K562 (cell line): ENCODE data around the gene MT1E. TPM values are rescaled to one million over a fixed set of nuclear protein-coding genes. Genes with fewer than 3 reads are reported as not detected.

Experiments
- CXXC5 ChIP-seq: fragments of 250-450 bp; sonication (Bioruptor Pico); IDR thresholded peaks from 2 replicates; pipeline ENCODE4 v1.8.0; 2022; ENCODE audit warnings: inconsistent platforms, mild to moderate bottlenecking, moderate library complexity
- DACH1 ChIP-seq: fragments of 450-650 bp; IDR thresholded peaks from 2 replicates; pipeline ENCODE4 v1.6.1; 2018; ENCODE audit not compliant: partially characterized antibody
- E2F3 ChIP-seq: fragments of 250-450 bp; sonication (Bioruptor Pico); IDR thresholded peaks from 2 replicates; pipeline ENCODE4 v1.4.0; 2020; ENCODE audit warnings: mild to moderate bottlenecking
- GATA2 ChIP-seq: sonication (generic); formaldehyde crosslinking; IDR thresholded peaks from 2 replicates; pipeline ENCODE4 v1.4.0; 2020; ENCODE audit warnings: mild to moderate bottlenecking, missing genetic modification reagents
- POLR2A ChIP-seq: fragments of 450-650 bp; conservative IDR thresholded peaks from 2 replicates; pipeline ENCODE4 v1.6.1; 2016
- ZNF165 ChIP-seq: fragments of 250-450 bp; sonication (Bioruptor Pico); IDR thresholded peaks from 2 replicates; pipeline ENCODE4 v1.4.0; 2020; ENCODE audit warnings: borderline replicate concordance
- ZNF785 ChIP-seq: fragments of 250-450 bp; sonication (Bioruptor Pico); IDR thresholded peaks from 2 replicates; pipeline ENCODE4 v1.4.0; 2020; ENCODE audit warnings: mild to moderate bottlenecking
- polyA plus RNA-seq, 8 experiments: library from polyadenylated mRNA; depleted of rRNA in 4 of 8; stranded (reverse) in 5 of 8; unstranded in 3 of 8; fragments of >200 nt; fragmentation: Nextera tagmentation in 2 of 8; fragmentation: Illumina TruSeq in 1 of 8; extraction: Ambion mirVana in 2 of 8; extraction: Trizol in 1 of 8; gene quantifications; 2 replicates each; pipeline versions ENCODE4 v1.2.1 to v1.2.3, GENCODE V29; 2011 to 2014; ENCODE audit warnings: inconsistent platforms in 1 of 8, missing spikeins in 1 of 8
- total RNA-seq, 7 experiments: library from RNA; depleted of rRNA in 6 of 7; stranded (reverse); fragments of >200 nt in 6 of 7; fragmentation: Illumina TruSeq in 2 of 7; extraction: Trizol in 2 of 7; gene quantifications; 2 replicates each; pipeline versions ENCODE4 v1.2.1 to v1.2.3, GENCODE V29; 2011 to 2021; ENCODE audit warnings: low replicate concordance in 1 of 7
- TF ChIP-seq, protein P1 (sequence below): fragments of 450-650 bp; IDR thresholded peaks from 2 replicates; pipeline ENCODE4 v1.6.1; 2018; ENCODE audit not compliant: partially characterized antibody
- TF ChIP-seq, protein P2 (sequence below), 2 experiments: fragments of 450-650 bp; formaldehyde crosslinking in 1 of 2; IDR thresholded peaks; 2 replicates each; pipeline versions ENCODE4 v1.4.0 to v1.6.1; 2014 to 2020; ENCODE audit warnings: mild to moderate bottlenecking in 2 of 2, borderline replicate concordance in 1 of 2, low read depth in 1 of 2
- TF ChIP-seq, protein P3 (sequence below), 3 experiments: IDR thresholded peaks in 2 of 3; conservative IDR thresholded peaks in 1 of 3; 2 replicates each; pipeline ENCODE4 v1.5.1; 2011 to 2012; ENCODE audit warnings: low read length in 3 of 3, mild to moderate bottlenecking in 3 of 3, control low read depth in 2 of 3, improper control_type of control experiment in 1 of 3, inconsistent platforms in 1 of 3, low read depth in 1 of 3, mixed read lengths in 1 of 3, moderate library complexity in 1 of 3; ENCODE audit not compliant: insufficient read depth in 2 of 3
- TF ChIP-seq, protein P4 (sequence below): fragments of 450-650 bp; formaldehyde crosslinking; IDR thresholded peaks from 2 replicates; pipeline ENCODE4 v1.4.0; 2020; ENCODE audit warnings: mild to moderate bottlenecking, moderate library complexity

MT1E gene
- total and polyA plus RNA-seq, 9 of the 15 experiments (the other 6 are each of a cell fraction or from before 2014, with no cell fraction given): 0.29 to 0.81 (median 0.46) TPM; not detected in 3

DNA sequence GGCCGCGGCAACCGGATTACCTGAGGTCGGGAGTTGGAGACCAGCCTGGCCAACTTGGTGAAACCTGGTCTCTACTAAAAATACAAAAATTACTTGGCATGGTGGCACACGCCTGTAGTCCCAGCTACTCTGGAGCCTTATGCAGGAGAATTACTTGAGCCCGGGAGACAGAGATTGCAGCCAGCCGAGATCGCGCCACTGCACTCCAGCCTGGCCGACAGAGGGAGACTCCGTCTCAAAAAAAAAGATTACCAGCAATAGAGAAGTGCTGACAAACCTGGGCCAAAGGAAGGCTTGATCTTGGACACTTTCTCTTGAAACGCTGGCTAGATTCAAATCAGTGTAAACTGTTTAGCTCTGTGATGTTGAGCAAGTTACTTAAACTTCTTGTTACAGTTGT lies 48.3 kb downstream of the MT1E start (continued):
- TF ChIP-seq, protein P1, sequence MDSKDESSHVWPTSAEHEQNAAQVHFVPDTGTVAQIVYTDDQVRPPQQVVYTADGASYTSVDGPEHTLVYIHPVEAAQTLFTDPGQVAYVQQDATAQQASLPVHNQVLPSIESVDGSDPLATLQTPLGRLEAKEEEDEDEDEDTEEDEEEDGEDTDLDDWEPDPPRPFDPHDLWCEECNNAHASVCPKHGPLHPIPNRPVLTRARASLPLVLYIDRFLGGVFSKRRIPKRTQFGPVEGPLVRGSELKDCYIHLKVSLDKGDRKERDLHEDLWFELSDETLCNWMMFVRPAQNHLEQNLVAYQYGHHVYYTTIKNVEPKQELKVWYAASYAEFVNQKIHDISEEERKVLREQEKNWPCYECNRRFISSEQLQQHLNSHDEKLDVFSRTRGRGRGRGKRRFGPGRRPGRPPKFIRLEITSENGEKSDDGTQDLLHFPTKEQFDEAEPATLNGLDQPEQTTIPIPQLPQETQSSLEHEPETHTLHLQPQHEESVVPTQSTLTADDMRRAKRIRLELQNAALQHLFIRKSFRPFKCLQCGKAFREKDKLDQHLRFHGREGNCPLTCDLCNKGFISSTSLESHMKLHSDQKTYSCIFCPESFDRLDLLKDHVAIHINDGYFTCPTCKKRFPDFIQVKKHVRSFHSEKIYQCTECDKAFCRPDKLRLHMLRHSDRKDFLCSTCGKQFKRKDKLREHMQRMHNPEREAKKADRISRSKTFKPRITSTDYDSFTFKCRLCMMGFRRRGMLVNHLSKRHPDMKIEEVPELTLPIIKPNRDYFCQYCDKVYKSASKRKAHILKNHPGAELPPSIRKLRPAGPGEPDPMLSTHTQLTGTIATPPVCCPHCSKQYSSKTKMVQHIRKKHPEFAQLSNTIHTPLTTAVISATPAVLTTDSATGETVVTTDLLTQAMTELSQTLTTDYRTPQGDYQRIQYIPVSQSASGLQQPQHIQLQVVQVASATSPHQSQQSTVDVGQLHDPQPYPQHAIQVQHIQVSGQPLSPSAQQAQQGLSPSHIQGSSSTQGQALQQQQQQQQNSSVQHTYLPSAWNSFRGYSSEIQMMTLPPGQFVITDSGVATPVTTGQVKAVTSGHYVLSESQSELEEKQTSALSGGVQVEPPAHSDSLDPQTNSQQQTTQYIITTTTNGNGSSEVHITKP: no peak
- TF ChIP-seq E2F3 (CRISPR knock-in tag) (no peak), POLR2A (no peak), CXXC5 (CRISPR knock-in tag) (0 out of 2 replicates have a peak, but pooled peaks have one; percentile 15), GATA2 (CRISPR knock-in tag) (no peak), ZNF785 (CRISPR knock-in tag) (no peak), ZNF165 (CRISPR knock-in tag) (no peak), DACH1 (no peak)
- TF ChIP-seq, protein P2, sequence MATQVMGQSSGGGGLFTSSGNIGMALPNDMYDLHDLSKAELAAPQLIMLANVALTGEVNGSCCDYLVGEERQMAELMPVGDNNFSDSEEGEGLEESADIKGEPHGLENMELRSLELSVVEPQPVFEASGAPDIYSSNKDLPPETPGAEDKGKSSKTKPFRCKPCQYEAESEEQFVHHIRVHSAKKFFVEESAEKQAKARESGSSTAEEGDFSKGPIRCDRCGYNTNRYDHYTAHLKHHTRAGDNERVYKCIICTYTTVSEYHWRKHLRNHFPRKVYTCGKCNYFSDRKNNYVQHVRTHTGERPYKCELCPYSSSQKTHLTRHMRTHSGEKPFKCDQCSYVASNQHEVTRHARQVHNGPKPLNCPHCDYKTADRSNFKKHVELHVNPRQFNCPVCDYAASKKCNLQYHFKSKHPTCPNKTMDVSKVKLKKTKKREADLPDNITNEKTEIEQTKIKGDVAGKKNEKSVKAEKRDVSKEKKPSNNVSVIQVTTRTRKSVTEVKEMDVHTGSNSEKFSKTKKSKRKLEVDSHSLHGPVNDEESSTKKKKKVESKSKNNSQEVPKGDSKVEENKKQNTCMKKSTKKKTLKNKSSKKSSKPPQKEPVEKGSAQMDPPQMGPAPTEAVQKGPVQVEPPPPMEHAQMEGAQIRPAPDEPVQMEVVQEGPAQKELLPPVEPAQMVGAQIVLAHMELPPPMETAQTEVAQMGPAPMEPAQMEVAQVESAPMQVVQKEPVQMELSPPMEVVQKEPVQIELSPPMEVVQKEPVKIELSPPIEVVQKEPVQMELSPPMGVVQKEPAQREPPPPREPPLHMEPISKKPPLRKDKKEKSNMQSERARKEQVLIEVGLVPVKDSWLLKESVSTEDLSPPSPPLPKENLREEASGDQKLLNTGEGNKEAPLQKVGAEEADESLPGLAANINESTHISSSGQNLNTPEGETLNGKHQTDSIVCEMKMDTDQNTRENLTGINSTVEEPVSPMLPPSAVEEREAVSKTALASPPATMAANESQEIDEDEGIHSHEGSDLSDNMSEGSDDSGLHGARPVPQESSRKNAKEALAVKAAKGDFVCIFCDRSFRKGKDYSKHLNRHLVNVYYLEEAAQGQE (IDR thresholded peaks at IDR 0.05; ENCODE audit: borderline replicate concordance): peak; percentile 63; the same call in 1 of the 2 replicates
- TF ChIP-seq, protein P2 (CRISPR knock-in tag; IDR thresholded peaks at IDR 0.05; ENCODE audit: low read depth): no peak
- TF ChIP-seq, protein P3, sequence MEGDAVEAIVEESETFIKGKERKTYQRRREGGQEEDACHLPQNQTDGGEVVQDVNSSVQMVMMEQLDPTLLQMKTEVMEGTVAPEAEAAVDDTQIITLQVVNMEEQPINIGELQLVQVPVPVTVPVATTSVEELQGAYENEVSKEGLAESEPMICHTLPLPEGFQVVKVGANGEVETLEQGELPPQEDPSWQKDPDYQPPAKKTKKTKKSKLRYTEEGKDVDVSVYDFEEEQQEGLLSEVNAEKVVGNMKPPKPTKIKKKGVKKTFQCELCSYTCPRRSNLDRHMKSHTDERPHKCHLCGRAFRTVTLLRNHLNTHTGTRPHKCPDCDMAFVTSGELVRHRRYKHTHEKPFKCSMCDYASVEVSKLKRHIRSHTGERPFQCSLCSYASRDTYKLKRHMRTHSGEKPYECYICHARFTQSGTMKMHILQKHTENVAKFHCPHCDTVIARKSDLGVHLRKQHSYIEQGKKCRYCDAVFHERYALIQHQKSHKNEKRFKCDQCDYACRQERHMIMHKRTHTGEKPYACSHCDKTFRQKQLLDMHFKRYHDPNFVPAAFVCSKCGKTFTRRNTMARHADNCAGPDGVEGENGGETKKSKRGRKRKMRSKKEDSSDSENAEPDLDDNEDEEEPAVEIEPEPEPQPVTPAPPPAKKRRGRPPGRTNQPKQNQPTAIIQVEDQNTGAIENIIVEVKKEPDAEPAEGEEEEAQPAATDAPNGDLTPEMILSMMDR (IDR thresholded peaks at IDR 0.05 in 2 of 3, conservative IDR thresholded peaks at IDR 0.05 in 1 of 3; ENCODE audit: insufficient read depth in 2 of 3, low read depth in 1 of 3, low read length in 3 of 3): peak; percentile 70 to 73 (median 73)
- TF ChIP-seq, protein P4, sequence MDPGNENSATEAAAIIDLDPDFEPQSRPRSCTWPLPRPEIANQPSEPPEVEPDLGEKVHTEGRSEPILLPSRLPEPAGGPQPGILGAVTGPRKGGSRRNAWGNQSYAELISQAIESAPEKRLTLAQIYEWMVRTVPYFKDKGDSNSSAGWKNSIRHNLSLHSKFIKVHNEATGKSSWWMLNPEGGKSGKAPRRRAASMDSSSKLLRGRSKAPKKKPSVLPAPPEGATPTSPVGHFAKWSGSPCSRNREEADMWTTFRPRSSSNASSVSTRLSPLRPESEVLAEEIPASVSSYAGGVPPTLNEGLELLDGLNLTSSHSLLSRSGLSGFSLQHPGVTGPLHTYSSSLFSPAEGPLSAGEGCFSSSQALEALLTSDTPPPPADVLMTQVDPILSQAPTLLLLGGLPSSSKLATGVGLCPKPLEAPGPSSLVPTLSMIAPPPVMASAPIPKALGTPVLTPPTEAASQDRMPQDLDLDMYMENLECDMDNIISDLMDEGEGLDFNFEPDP: no peak
